Endothelial cell of umbilical vein (primary cell): ENCODE measurements around the gene CSGALNACT2.

ENCODE experiments used
- CTCF ChIP-seq, 2 donors: IDR thresholded peaks; 1 replicate in 1 of 2; 2 replicates in 1 of 2; pipeline ENCODE4 v1.5.1; 2011; ENCODE audit warnings: low read length in 2 of 2, mild to moderate bottlenecking in 2 of 2, moderate library complexity in 2 of 2, control low read depth in 1 of 2, inconsistent platforms in 1 of 2, low read depth in 1 of 2; ENCODE audit not compliant: insufficient read depth in 1 of 2; ENCODE audit errors: extremely low read depth in 1 of 2
- EZH2 ChIP-seq: IDR thresholded peaks from 2 replicates; pipeline ENCODE4 v1.6.1; 2012; ENCODE audit warnings: borderline replicate concordance, low read depth, mild to moderate bottlenecking, moderate library complexity, low read length, inconsistent platforms; ENCODE audit not compliant: severe bottlenecking
- GATA2 ChIP-seq: IDR thresholded peaks from 2 replicates; pipeline ENCODE4 v1.7.0; 2011; ENCODE audit warnings: low read depth, mild to moderate bottlenecking, moderate library complexity, mixed read lengths, low read length; ENCODE audit not compliant: insufficient read length, insufficient read depth
- JUN ChIP-seq: IDR thresholded peaks from 2 replicates; pipeline ENCODE4 v1.6.1; 2011; ENCODE audit warnings: borderline replicate concordance, low read depth; ENCODE audit not compliant: insufficient read length, insufficient read depth
- POLR2A ChIP-seq: IDR thresholded peaks from 2 replicates; pipeline ENCODE4 v1.6.1; 2012; ENCODE audit warnings: low read depth, mild to moderate bottlenecking, control low read depth, low read length

GRCh38 chr10:43228783-43229207, 90.5 kb downstream of the CSGALNACT2 start:
- TF ChIP-seq CTCF (IDR thresholded peaks at IDR 0.05; ENCODE audit: extremely low read depth in 1 of 2, insufficient read depth in 1 of 2, low read depth in 1 of 2, low read length in 2 of 2) (no peak), EZH2 (no peak), POLR2A (no peak), GATA2 (no peak), JUN (no peak)
